NCI-H2029 treated with DMSO at 0.1 percent for 48 hours (cell line): ENCODE measurements around the gene ZFAND2A.
"Not testable (repeated sequence)": the region's sequence is repeated elsewhere in the genome, so short reads cannot be mapped to it uniquely, and the experiment has no call there.

Experiments used
- DNase-seq: peaks from one replicate; lab custom pipeline; 2025; lab: John Stamatoyannopoulos, UW

ZFAND2A gene

DNA sequence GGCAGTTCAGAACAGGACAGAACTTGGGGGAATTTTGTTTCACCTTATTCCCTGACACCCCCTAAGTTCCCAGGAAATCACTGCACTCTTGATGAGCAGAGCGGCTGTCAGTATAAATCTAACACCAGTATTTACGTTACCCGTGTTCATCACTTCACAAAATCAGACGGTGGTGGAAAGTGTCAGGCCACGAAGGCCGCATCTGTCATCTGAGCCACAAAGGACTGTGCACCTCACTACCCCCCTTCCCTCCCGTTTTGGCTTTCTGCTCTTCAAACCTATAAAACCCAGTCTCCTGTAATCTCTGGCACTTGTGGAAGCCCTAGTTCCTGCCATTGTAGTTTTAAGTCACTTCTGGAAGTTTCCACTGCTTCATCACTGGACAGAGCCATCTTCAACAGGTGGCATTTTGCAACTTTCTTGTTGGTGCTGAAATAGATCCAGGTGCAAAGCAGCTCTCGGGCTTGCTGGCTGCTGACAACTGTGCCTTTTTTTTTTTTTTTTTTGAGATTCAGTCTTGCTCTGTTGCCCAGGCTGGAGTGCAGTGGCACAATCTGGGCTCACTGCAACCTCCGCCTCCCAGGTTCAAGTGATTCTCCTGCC, 9.5 kb downstream of the ZFAND2A start:
- no peak for DNase-seq

DNA sequence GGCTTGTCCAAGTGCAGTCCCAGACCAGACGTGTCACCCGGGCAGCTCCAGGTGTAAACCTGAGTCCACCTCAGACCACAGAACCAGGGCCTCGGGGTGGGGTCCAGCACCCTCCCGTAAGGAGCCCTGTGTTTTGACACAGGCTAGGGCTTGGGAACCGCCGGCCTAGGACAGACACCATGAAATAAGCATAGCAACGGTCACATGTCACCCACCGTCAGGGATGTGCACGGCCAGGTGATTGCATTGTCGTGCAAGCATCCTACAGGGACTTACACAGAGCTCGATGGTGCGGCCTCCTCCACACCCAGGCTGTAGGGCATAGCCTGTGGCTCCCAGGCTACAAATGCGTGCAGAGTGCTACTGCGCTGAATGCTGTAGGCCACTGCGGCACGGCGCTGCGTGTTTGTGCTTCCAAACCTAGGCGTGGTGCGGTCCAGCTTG, 10.6 kb downstream of the ZFAND2A start:
- no peak for DNase-seq

DNA sequence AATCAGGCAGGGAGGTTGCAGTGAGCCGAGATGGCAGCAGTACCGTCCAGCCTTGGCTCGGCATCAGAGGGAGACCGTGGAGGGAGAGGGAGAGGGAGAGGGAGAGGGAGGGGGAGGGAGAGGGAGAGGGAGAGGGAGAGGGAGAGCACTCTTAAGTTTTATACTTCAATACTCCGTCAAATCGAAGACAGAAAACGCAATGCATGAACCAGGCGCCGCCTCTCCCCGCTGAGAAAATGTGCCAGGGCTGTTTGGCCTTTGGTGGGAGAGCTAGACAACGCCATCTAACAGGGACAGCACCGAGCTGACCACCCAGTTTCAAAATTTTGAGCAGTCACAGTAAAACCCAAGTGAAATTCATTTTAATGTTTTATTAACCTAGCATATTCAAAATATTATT, 12.1 kb downstream of the ZFAND2A start:
- not testable (repeated sequence) for DNase-seq

DNA sequence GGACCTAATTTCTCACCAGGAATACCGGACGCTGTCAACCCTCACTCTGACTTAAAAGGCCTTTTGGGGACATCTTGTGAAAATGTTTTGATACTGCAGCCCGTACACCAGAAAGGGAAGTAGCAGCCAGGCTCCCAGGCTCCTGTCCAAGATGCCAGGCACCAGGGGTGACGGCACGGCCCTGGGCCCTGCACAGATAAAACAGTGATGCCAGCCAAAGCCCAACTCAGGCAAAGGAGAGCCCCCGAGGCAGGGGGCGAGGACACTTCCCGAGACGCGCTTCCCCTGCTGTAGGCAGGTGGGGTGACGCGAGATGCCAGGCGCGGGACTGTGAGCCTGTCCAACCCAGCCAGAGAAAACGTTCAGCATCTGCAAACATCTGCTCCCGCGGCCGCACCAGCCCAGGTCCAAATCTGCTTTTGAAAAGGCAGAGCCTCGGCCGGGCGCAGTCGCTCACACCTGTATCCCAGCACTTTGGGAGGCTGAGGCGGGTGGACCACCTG, 15.7 kb downstream of the ZFAND2A start:
- DNase-seq, result no peak

DNA sequence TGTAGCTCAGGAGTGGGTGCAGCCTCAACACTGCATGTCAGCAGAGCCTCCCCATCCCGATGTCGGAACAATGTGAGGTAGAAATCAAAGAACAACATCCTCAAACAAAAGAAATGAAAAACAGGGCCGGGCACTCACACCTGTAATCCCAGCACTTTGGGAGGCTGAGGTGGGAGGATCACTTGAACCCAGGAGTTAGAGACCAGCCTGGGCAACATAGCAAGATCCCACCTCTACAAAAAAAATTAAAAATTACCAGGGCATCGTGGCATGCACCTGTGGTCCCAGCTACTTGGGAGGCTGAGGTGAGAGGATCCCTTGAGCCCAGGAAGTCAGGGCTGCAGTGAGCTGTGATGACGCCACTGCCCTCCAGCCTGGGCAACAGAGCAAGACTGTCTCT, 17.0 kb downstream of the ZFAND2A start:
- not testable (repeated sequence) for DNase-seq

DNA sequence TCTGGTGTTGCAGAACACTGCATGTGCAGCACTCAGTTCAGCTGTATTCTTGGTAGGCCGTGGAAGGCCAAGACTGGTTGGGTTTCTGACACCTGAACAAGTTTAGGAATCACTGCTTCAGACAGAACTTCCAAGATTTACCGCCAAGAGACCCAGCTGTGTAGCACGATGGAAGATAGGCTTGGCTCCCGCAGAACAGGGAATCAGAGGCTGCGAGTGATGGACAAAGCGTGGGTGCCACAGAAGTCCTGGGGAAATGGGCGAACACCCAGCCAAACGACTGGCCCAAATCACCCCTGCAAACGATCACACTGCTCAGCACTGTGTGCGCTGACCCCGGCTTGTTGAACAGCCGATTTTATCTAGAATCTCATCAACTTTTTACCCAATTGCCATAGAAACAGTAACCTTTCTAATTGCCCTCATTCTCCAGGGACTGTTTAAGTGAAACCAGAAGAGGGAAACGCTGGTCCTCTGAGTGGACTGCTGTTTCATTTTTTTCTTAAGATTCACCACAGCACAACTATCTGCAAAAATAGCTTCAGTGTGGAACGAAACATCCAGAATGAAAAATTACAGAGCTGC, 17.9 kb downstream of the ZFAND2A start:
- DNase-seq, result no peak

DNA sequence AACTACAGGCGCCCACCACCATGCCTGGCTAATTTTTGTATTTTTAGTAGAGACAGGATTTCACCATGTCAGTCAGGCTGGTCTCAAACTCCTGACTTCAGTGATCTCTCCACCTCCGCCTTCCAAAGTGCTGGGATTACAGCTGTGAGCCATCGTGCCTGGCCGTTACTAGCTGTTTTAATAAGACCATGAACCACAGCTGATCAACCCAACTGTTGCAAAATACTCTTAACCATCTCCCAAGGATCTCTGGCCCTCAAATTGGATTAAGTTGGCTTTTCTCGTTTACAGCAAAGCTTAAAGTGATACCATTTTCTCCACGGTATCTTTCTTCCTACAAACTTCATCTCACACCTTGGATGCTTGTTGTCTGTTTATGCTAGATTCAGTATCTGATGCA, 18.3 kb downstream of the ZFAND2A start:
- DNase-seq, result no peak

DNA sequence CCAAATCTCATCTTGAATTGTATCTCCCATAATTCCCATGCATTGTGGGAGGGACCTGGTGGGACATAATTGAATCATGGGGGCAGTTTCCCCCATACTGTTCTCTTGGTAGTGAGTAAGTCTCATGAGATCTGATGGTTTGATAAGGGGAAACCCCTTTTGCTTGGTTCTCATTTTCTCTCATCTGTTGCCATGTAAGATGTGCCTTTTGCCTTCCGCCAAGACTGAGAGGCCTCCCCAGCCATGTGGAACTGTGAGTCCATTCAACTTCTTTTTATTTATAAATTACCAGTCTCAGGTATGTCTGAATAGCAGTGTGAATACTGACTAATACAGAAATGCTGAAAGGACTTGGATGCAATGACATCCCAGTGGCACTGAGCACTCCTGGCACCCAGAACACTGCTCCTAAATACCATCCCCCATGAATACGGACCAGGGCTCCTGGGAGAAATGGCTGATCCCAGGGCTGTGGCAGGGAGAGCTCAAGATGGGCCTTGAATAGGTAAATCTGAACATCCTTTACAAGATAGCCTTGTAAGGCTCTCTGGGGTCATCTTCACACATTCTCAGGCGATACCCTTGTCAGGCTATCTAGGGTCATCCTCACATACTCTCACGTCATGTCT, 19.4 kb downstream of the ZFAND2A start:
- no peak for DNase-seq

DNA sequence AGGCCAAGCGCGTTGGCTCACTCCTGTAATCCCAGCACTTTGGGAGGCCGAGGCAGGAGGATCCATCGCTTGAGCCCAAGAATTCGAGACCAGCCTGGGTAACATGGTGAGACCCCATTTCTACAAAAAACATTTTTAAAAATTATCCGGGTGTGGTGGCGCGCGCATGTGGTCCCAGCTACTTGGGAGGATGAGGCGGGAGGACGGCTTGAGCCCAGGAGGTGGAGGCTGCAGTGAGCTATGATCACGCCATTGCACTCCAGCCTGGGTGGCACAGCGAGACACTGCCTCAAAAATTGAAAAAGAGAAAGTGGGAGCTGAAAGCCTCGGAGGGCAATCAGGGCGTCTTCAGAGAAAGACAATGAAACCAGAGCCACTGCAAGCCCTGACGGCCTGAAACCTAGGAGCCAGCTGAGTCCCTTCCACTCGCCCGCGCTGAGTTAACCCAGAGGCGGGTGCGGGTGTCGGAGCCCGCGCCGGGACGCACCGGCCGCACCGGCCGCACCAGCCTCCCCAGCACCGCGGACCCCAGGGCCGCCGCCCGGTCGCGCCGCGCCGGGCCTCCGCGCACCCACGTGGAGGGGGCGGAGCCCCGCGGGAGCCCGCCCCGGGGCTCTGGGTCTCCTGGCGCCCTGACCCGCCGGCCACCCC, 22.4 kb downstream of the ZFAND2A start:
- DNase-seq, result no peak

DNA sequence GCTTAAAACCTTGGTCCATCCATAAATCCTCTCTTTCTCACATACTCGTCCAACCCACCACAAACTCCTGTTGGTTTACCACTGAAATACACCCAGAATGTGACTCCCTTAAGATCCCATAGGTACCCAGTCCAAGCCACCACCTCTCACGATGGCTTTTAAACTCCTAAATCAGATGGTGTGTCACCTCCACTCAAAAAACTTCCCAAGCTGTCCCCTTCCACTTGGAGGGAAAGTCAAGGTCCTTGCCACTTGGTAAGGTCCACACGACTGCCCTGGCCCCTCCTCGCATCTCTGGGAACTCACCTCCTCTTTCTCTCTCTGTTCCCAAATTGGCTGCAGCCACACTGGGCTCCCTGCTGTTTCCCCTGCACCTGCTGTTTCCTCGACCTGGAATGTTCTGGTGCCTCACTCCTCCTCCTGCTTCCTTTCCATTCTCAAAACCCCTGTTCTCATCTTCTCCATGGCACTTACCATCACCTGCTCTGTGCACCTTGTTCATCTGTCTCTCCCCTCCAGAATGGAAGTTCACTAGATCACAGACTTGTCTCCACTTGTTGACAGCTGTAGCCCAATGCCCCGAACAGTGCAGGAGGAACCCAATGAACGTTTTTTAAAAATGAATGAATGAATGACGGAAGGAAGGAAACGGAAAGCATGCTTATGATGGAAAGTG, 23.0 kb downstream of the ZFAND2A start:
- peak; percentile 5 for DNase-seq

DNA sequence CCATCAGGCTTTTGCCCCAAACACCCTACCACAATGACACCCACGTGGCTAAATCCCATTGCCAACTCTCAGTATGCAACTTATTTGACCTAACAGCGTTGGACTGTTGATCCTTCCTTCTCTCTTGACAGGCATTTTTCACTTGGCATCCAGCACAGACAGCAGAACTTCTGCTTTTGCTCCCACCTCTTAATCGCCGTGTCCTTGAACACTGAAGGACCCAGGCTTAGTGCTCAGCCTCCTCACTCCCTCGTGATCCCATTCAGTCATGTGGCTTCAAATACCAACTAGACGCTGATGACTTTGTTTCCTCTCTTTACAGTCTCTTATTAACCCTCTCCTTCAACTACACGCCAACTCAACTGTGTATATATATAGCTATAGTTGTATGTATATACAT, 25.0 kb downstream of the ZFAND2A start:
- no peak for DNase-seq

DNA sequence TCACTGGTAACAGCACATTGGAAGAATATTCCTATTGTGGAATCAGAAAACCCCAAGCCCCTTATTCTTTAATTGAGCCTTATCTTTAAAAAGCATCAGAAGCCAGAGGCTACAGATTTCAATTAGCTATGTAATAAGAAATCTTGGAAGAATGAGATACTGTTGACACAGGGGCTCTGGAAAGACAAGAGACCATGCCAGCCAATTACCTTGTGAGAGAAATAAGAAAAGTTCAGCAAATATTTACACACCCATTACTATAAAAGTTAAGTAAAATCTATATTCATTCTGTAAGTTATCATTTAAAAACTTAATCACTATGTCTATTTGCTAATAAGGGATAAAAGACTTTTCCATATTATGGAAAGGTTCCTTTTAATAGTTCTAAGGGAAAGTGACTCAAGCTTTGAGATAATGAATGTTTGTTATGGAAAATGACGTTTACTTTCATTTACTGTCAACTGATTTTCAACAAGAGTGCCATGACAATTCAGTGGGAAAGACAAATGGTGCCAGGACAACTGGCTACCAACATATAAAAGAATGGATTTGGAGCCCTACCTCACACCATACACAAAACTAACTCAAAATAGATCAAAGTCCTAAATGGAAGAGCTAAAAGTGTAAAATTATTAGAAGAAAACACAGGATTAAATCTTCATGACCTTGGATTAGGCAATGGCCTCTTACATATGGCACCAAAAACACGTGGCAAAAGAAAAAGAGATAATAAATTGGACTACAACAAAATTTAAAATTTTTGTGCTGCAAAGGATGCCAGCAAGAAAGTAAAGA, 28.3 kb downstream of the ZFAND2A start:
- DNase-seq, result no peak

DNA sequence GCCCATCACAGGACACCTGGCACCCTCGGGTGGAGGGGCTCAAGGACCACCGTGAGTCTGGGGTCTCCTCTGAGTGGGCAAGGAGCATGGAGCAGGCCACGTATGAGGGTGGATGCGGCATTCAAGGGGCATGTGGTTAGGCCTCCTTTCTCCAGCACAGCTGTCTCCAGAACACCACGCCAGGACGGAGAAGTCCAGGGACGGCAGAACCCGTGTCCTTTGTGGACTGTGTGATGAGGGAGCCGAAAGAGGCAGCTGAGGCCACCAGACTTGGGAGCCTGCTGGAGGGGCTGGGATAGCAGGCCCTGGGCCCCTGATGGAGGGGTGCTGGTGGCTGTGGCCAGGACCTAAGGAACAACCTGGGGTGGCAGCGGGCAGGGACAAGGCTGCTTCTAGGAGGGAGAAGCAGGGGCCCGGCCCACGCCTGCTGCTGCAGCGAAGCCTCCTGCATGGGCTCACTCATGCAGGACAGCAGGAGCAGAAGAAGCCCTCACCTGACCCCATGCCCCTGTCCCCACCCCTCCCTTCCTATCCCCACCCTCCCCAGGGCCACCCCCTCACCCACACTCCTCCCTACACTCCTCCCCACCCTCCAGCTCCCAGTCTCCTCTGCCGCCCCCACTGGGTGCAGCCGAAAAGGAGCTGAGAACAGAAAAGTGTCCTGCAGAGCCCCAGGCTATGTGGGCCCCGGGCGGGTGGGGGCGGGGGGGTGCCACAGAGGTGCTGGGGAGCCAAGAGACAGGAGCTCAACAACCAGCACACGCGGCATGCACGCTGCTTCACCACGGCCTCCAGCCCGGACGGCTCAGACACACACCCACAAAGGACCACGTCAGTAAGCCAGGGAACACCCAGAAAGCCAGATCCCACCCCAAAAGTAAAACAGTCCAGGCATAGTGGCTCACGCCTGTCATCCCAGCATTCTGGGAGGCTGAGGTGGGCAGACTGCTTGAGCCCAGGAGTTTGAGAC, 29.7 kb downstream of the ZFAND2A start:
- DNase-seq, result no peak

DNA sequence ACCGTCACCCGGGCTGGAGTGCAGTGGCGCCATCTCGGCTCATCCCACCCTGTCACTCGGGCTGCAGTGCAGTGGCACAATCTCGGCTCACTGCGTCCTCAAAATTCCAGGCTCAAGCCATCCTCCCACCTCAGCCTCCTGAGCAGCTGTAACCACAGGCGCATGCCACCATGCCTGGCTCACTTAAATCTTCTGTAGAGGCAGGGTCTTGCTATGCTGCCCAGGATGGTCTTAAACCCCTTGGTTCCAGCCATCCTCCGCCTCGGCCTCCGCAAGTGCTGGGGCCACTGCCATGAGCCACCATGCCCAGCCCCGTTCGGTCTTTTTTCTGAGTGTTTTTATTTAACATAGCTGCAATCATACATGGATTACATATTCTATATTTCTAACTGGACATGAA, 30.6 kb downstream of the ZFAND2A start:
- DNase-seq, result no peak

DNA sequence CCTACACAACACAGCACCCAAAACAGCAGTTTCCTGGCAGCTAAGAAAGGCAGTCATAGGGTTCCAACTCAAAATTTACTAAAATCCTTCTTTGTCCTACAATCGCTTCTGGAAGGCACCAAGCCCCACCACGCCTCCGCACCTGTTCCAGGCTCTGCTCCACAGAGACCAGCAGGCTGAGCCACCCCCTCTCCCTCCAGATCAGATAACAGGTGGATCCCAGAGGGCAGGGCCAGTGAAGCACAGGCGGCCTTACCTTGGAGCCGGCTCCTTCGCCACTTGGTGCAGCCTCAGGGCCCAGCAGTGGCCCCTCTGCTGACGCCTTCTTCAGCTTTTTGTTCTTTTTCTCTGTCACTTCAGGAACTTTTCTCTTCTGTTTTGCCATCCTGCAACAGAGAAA, 33.0 kb downstream of the ZFAND2A start:
- no peak for DNase-seq

DNA sequence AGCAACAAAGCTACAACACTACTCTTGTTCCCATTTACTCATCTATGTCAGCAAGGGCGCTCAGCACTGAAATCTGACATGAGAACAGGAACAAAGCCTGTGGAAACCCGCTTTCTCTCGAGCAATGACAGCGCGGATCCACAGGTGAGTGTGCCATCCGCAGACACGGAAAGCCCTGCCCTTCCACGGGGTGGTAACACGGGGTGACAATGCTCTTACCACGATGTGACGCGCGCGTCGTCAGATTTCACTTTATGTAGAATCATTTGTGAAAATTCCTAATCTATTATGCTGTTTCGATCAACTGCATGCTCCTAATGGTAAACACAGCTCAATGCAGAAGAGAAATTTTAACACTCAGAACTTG, 34.4 kb downstream of the ZFAND2A start:
- DNase-seq, result no peak

DNA sequence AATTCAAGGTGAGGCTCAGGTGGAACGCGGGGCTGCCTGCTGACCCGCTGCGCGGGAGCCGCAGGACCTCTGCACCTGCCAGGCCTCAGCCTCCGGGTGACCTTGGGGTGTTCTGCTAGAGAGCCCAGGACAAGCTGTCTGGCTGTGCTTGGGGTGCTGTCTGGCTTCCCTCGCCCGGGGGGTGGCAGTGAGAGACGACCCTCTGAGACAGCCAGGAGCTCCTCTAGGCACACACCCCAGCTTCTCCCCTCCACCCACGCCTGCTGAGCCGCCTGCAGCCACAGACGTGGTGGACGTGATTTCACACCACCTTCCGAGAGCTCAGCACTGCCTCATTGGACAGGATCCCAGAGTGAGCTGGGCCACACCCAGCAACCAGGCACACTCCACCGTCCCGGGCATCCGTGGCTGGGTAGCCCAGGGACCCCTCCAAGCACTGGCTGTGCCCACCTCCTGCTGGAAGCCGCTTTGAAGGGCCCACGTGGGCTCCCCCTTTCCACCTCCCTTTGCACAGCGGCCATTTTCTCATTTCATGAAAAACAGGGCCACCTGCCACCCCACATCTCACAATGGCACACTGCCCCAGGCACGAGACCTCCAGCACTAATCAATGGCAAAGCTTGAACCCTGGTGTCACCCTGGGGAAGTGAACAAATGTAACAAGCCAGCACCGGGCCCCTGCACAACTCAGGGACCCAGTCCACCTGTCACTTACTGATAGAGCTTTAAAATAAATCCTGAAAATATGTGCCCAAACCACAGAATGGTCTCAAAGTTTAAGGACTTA, 35.0 kb downstream of the ZFAND2A start:
- DNase-seq, result no peak

DNA sequence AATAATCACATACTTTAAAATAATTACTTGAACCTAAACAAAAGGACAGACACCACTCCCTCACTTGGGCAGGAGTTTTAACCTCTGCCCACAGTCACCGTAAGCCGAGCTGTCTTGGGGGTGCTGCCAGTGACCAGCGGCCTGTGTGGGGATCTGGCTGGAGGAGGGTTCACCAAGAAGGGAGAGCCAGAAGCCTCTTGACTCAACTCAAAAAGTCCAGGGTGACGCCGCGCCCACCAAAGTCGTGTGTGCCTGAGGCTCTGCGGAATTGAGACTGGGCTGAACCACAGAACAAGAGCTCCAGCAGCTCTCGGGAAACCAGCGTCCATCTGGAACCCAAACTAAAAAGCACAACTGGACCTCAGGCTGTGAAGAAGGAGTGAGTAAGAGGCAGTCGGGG, 35.8 kb downstream of the ZFAND2A start:
- no peak for DNase-seq

DNA sequence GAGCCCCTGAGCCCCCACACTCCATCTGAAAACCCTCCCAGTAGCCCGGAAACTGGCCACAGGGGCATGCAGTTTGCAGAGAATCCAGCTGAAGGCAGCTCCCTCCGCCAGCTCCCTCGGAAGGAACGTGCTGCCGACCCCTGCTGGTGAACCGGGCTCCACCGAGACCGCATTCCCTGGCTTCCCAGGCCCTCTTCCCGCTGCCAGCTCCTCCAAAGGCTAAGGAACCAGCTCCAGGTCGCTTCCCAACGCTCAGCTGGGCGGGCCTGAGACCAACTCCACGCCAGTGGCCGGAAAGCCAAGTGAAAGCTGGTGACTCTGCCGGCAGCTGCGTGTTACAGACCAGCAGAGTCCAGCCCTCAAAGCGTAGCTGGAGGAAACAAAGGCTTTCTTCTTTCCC, 36.3 kb downstream of the ZFAND2A start:
- no peak for DNase-seq
